GM21528 (cell line): Measurements from ENCODE around the gene GNGT2.
"Not testable (repeated sequence)": the region's sequence is repeated elsewhere in the genome, so short reads cannot be mapped to it uniquely, and the experiment has no call there.

Experiments
- ATAC-seq: cut with Tn5 transposase; IDR thresholded peaks from one replicate; pipeline ENCODE4 v1.9.1; 2021; ENCODE audit warnings: mild to moderate bottlenecking, moderate library complexity; ENCODE audit not compliant: unreplicated experiment, low FRiP score

Gene GNGT2

GRCh38 chr17:49213399-49213798 is 3.0 kb upstream of the GNGT2 start:
- no peak for ATAC-seq

- no peak for ATAC-seq
Observed at GRCh38 chr17:49209061-49209571, 1.3 kb downstream of the GNGT2 start.

DNA sequence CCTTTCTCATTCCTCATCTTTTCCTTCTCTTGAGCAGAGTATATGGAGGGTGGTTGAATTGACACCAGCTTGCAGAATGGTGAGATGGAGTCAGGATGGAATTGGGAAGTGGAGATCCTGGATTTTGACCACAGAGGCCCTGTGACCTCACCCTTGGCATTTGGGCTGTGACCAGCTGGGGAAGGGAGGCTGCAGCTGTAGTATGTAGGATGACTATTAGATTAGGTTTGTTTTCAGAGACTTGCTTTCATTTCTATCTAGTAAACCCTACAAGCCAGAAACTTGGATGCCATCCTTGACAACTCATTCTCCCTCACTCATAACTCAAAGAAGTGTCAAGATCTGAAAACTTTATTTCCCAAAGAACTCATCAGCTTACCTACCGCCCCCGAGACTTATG is 5.9 kb downstream of the GNGT2 start:
- no peak for ATAC-seq

DNA sequence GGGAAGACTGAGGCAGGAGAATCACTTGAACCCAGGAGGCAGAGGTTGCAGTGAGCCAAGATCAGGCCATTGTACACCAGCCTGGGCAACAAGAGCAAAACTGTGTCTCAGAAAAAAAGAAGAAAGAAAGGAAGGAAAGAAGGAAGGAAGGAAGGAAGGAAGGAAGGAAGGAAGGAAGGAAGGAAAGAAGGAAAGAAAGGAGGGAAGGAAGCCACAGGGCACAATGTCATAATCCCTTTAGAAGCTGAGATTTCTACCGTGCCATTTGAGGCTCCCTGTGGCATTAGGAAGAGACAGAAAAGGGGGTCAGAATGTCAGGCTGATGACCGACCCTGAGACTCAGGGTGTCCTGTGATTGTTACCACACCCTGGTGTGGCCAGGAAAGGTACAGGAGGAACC is 6.6 kb downstream of the GNGT2 start:
- no peak for ATAC-seq

DNA sequence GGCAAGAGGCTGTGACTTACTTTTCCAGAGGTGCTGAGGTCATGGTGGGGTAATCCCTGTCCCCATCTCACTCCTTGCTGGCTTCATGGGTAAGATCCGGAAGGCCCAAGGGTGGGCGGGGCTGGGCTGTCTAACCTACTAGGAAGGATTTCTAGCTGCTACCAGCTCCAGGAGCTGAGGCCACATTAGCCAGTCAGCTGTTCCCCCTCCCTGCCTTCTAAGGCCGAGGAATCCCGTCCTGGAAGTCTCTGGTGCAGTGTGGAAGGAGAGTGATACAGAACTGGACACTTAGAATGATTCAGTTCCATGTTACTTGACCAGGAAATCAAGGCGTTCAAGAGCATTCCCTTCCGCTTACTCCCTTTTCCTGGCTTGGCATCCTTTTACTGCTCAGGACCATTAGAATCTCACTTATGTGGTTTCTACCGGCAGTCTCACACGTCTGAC is 8.9 kb downstream of the GNGT2 start:
- ATAC-seq, result no peak

- no peak for ATAC-seq
Observed at GRCh38 chr17:49200423-49201083, 9.8 kb downstream of the GNGT2 start.

GRCh38 chr17:49198211-49198610 is 12.2 kb downstream of the GNGT2 start:
- ATAC-seq, result no peak

GRCh38 chr17:49197346-49197998 is 12.9 kb downstream of the GNGT2 start:
- no peak for ATAC-seq

DNA sequence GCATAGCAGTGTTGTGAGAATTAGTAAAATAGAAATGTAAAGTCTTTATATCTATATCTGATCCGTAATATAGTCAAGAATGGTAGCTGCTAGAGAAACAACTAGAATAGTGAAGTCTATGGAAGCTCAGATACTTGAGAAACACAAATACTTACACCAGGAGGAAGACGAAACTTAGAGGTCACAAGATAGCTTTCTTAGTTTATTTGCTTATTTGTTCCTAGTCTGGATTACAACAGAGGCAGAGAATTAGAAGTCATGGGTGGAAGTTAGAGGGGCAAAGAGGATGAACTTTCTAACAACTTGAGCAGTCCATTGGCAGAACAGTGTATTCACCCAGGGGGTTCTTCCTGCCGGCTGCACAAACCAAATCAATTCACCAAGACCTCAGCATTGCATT is 13.9 kb downstream of the GNGT2 start:
- no peak for ATAC-seq

GRCh38 chr17:49195751-49196150 is 14.6 kb downstream of the GNGT2 start:
- no peak for ATAC-seq

- ATAC-seq, result no peak
Observed at GRCh38 chr17:49194297-49194607, 16.1 kb downstream of the GNGT2 start.

GRCh38 chr17:49193513-49194296 is 16.7 kb downstream of the GNGT2 start:
- no peak for ATAC-seq

DNA sequence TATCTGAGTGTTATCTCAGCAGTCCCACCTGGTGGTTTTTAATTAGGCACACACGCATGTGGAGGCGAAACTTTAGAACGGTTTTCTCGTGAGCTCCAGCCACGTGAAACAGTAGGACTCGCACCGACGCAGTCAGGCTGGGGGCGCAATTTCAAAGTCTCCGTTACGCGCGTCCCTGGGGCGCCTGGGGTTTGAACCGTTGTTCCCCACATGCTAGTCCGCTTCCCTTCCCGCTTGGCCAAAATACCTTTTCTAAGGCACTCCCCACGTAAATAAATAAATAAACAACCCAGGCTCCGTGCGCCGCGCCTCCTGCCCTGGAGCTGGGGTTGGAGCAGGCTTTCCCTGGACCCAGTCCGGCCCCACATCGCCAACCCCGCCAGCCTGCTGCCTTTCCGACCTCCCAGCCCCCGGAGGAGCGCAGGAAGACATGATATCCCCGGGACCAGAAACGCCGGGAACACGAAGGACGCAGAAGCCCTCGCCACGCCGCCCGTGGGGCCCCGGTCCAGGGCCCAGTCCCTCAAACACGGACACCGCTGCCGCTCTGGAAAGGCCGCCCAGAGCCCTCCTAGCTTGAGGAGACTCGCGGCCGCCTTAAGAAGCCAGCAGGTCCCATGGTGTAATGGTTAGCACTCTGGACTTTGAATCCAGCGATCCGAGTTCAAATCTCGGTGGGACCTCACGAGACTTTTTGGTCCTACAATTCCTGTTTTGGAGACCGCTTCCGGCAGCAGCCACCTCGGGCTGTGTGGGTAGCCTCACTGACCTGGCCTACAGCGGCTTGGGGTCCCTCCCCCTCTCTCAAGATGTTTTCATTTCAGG is 18.2 kb downstream of the GNGT2 start:
- ATAC-seq, result peak; percentile 51

DNA sequence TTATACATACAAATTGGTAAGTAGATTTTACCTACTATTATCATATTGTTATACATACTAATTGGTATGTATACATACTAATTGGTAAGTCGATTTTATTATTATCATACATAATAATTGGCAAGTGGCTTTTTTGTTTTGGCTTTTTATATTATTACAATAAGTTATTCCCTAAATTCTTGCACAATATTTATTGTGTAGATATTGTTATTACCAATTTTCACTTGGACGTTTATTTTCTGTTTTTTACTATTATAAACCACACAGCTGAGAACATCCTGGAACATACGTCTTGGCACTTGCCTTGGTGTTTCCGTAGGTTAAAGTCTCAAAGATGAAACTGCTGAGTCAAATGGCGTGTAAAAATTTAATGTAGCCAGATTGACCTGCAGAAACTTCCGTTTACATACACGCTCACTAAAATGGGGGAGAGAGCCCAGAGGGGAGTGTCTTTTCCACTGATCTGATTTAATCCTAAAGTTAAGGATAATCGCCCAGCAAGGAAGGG is 18.9 kb downstream of the GNGT2 start:
- ATAC-seq, result no peak

DNA sequence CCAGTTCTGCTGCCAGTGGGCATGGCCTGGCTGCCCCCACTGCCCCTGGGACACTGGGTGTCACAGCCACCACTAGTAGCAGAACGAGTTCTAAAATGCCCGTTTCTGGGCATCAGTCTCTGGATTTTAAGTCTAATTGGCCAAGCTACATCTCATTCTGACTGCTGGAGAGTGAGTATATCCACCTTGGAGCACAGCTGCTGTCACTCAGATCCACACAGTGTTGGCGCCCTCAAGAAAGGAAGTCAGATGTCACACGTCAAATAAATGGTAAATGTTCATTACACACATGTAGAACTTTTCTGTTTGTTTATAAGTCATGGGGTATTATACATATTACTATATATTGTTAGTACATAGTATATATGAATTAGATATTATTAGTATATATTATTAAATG is 19.4 kb downstream of the GNGT2 start:
- no peak for ATAC-seq

DNA sequence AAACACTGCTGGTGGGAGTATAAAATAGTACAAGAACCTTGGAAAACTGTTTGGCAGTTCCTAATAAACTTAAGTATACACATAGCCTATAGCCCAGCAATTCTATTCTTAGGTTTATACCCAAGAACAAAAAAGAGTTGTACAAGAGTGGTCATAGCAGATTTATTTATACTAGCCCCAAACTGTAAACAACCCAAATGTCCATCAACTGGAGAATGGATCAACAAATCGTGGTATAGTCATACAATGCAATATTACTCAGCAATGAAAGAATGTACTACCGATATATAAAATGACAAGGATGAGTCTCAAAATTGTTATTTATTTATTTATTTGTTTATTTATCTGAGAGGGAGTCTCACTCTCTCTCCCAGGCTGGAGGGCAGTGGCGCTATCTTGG is 23.1 kb downstream of the GNGT2 start:
- ATAC-seq, result no peak

DNA sequence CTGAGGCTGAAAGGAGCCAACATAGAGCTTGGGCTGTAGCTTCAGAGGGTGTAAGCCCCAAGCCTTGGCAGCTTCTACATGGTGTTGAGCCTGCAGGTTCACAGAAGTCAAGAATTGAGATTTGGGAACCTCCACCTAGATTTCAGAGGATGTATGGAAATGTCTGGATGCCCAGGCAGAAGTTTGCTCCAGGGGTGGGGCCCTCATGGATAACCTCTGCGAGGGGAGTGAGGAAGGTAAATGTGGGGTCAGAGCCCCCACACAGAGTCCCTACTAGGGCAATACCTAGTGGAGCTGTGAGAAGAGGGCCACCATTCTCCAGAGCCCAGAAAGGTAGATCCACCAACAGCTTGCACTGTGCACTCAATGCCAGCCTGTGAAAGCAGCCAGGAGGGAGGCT is 25.0 kb downstream of the GNGT2 start:
- ATAC-seq, result not testable (repeated sequence)

- not testable (repeated sequence) for ATAC-seq
Observed at GRCh38 chr17:49184522-49184921, 25.9 kb downstream of the GNGT2 start.

DNA sequence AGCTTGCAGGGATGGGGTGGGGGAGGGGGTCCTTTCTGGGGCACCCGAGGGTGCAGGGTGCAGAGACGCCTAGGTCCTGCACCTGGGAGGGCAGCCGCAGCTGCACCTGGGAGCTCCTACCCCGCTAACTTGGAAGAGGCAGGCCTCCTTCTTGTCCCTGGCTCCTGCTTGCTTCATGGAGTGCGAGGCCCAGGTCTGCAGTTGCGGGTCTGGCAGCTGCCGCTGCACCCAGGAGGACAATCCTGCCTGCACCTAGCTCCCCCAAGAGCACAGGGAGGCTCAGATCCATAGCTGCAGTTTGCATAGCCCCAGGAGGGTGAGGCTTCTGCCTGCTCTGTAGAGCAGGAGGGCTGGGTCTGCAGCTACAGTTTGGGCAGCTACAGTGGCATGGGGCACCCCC is 26.6 kb downstream of the GNGT2 start:
- ATAC-seq, result no peak

GRCh38 chr17:49183341-49183740 is 27.0 kb downstream of the GNGT2 start:
- no peak for ATAC-seq
